GM12801 (cell line): ENCODE measurements around the gene CSGALNACT2.

Experiments used
- TF ChIP-seq, protein P1 (sequence below): IDR thresholded peaks from one replicate; pipeline ENCODE4 v1.5.1; 2011; ENCODE audit warnings: control low read depth; ENCODE audit not compliant: insufficient read length; ENCODE audit errors: extremely low read depth

Gene CSGALNACT2, protein sequence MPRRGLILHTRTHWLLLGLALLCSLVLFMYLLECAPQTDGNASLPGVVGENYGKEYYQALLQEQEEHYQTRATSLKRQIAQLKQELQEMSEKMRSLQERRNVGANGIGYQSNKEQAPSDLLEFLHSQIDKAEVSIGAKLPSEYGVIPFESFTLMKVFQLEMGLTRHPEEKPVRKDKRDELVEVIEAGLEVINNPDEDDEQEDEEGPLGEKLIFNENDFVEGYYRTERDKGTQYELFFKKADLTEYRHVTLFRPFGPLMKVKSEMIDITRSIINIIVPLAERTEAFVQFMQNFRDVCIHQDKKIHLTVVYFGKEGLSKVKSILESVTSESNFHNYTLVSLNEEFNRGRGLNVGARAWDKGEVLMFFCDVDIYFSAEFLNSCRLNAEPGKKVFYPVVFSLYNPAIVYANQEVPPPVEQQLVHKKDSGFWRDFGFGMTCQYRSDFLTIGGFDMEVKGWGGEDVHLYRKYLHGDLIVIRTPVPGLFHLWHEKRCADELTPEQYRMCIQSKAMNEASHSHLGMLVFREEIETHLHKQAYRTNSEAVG

DNA sequence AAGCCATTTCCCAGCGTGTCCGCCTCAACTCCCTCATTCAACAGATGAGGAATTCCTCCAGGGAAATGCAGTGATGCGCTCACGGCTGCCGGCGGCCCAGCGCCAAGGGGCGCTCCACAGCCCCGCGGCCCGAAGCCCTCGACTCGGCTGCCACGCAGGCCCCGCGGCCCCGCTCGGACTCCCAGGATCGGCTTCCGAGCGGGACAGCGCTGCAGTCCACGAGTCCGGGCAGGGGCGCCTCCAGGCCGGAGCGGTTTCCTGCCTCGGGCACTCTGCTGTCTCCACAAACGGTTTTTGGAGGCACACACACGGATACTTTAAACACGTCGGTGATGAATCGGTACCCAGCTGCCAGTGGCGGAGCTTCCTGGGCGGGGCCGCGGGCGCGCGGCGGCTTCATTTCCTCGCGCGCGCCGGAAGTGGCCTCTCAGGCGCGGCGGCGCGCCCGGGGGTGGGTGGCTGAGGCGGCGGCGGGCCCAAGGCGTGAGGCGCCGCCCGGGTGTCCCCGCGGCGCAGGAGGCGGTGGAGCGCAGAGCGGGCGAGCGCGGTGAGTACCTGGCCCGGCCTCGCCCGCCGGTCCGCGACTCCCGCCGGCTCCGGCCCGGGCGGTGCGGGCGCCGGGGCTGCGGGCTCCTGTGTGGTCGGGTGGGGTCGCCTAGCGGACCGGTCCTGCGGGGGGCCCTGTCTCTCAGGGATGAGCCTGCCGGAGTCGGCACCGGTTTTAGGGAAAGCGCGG, at the start of gene CSGALNACT2:
Gene CSGALNACT2 (plus strand): TSS at position 425 of the 736 bp plus-strand sequence. CDS start 16,705 bp downstream, outside the sequence.
- TF ChIP-seq, protein P1, sequence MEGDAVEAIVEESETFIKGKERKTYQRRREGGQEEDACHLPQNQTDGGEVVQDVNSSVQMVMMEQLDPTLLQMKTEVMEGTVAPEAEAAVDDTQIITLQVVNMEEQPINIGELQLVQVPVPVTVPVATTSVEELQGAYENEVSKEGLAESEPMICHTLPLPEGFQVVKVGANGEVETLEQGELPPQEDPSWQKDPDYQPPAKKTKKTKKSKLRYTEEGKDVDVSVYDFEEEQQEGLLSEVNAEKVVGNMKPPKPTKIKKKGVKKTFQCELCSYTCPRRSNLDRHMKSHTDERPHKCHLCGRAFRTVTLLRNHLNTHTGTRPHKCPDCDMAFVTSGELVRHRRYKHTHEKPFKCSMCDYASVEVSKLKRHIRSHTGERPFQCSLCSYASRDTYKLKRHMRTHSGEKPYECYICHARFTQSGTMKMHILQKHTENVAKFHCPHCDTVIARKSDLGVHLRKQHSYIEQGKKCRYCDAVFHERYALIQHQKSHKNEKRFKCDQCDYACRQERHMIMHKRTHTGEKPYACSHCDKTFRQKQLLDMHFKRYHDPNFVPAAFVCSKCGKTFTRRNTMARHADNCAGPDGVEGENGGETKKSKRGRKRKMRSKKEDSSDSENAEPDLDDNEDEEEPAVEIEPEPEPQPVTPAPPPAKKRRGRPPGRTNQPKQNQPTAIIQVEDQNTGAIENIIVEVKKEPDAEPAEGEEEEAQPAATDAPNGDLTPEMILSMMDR, result no peak

DNA sequence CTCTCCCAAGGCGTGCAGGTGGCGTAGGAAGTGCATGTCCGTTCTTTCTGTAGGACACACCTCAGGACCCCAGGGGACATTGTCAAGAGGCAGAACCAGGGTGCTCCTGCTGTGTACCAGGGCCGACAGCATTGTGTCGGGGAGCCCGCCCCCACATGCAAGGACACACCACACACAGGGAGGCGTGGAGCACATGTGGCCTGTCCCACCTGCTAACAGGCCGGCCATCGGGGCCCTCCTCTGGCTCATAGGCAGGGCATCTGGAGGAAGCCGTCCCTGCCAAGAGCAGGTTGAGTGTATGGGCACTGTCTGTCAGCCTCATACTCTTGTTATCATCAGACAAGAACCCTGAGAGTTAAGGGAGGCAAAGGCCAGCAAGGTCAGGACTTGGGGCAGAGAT, 48.7 kb upstream of the CSGALNACT2 start:
- TF ChIP-seq, protein P1, result no peak

DNA sequence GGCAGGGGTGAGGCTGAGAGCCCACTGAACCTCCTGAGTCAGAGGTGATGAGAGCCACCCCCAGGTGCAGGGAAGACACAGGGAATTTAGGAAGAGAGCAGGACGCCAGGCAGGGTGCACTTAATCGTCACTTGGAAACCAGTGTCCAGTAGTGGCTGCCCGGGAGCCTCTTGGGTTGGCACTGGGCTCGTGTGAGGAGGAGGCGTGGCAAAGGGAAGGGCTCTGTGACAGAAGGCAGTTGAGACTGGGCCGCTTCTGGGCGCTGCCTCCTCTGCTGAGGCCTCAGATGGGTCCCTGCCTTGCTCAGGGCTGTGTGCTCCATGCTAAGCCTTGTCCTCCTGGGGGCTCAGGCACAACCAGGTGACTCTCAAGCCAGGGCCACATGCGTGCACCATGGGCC, 48.1 kb upstream of the CSGALNACT2 start:
- TF ChIP-seq, protein P1, result no peak

DNA sequence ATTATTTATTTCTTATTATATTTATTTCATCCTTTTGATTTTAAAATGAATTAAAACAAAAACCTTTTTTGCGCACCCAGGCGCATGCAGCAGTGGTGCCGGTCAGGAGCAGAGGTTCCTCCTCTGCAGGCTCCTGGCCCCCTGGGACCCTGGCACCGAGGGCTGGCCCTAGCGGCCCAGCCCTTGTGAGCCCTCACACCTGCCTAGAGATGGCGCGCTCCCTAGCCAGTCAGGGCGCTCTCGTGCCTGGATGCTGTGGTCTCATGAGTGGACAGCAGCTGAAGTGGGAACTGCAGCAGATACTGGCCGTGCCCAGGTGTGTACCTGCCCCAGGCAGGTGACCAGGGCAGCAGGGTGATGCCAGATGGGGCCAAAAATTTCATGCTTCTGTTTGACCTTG, 47.6 kb upstream of the CSGALNACT2 start:
- TF ChIP-seq, protein P1, result no peak

DNA sequence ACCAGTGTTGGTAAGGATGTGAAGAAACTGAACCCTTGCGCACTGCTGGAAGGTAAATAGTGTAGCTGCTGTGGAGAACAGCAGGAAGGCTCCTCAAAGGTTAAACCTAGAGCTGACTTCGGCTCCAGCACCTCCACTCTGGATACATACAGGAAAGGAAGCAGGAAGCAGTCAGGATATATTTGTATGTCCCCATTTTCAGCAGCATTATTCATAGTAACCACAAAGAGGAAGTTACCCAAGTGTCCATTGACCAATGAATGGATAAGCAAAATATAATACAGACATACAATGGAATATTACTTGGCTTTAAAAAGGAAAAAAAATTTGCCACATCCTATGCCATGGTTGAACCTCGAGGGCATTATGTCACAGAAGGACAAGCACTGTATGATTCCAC, 46.4 kb upstream of the CSGALNACT2 start:
- TF ChIP-seq, protein P1, result no peak

DNA sequence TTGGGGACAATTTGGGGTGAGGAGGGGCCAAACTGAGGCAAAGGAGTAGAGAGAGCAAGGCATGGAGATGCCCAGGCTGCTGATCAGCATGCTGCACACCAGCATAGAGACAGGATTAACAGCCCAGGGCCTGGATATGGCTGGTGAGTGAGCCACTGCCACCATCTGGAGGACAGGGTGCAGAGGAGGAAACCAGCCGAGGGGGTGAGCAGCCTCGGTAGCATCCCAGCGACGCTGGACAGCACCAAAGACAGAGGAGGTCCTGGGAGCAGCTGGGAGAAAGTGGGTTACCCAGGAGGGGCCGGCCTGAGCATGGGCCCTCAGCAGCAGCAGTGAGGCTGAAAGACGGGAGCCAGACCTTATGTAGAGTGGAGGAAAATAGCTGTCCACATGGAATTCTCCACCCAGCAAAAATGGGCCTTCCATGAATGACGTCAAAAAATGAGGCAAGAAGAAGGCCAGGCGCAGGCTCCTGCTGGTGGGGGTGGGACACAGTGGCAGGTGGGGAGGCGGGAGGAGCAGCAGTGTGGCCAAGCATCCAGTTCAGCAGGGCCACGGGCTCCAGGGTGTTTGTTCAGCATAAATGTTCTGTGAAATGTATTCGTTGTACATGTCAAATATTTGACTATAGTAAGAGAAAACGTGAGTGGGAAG, 44.7 kb upstream of the CSGALNACT2 start:
- TF ChIP-seq, protein P1, result no peak

DNA sequence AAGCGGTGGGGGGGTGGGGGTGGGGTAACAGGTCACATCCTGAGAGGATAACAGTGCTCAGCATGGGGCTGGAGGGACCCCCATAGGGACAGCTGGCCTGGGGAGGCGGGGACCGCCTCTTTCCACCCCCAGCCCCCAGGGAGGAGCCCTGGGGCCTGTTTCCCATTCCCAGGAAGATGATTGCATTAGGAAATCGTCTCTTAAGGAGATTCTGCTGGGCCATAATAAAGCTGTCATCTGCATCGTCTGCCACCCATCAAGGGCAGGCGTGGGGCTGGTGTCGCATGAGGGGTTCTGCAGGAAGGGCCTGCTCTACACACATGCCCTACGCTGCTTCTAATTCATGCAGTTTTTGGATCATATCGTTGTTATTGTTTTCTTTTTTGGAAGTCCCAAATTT, 44.2 kb upstream of the CSGALNACT2 start:
- TF ChIP-seq, protein P1, result no peak
